ENCODE measurements around the gene LLCFC1. TPM values are rescaled to one million over a fixed set of nuclear protein-coding genes. Genes with fewer than 3 reads are reported as not detected.

The LLCFC1 gene
- total RNA-seq, 1 experiment from 2014 or later: not detected

GRCh38 chr7:142894985-142895593 lies 44.2 kb upstream of the LLCFC1 start:
- Histone ChIP-seq H3K27me3 (replicated peaks; ENCODE audit: insufficient read depth, low read depth, low read length, poor library complexity) (peaks cover 6% of the 10 kb centered on the region), H3K4me3 (ENCODE audit: low read depth, low read length, poor library complexity, severe bottlenecking) (no peak overlapping the region), H3K9me3 (ENCODE audit: low read depth, low read length, poor library complexity, severe bottlenecking) (no peaks in the 10 kb centered on the region), H3K36me3 (ENCODE audit: insufficient read depth, low read length, poor library complexity, severe bottlenecking) (no peaks in the 10 kb centered on the region), H3K4me1 (ENCODE audit: insufficient read depth, low read length, poor library complexity, severe bottlenecking) (no peaks in the 10 kb centered on the region), H3K27ac (ENCODE audit: low read depth, low read length, poor library complexity, severe bottlenecking) (no peak overlapping the region)
- no peak for TF ChIP-seq EZH2 (IDR thresholded peaks at IDR 0.05; ENCODE audit: borderline replicate concordance, low read depth, low read length, poor library complexity, severe bottlenecking)
- no peak for TF ChIP-seq CTCF (conservative IDR thresholded peaks at IDR 0.05; ENCODE audit: low read depth, low read length)
- no TSS peak for BruUV-seq (replicated peaks)
- intact Hi-C loops (cut with micrococcal nuclease; ENCODE audit: unreplicated experiment): no loop called here
- POLR2A ChIA-PET (ENCODE audit: low non-redundant PET): no interaction called here
- DNase-seq (ENCODE audit: low spot score): no peak
- CTCF ChIA-PET: no interaction called here

GRCh38 chr7:142896151-142896550 lies 43.1 kb upstream of the LLCFC1 start:
- Histone ChIP-seq H3K27ac (ENCODE audit: low read depth, low read length, poor library complexity, severe bottlenecking) (no peak overlapping the region), H3K9me3 (ENCODE audit: low read depth, low read length, poor library complexity, severe bottlenecking) (no peaks in the 10 kb centered on the region), H3K27me3 (replicated peaks; ENCODE audit: insufficient read depth, low read depth, low read length, poor library complexity) (peaks cover 6% of the 10 kb centered on the region), H3K4me1 (ENCODE audit: insufficient read depth, low read length, poor library complexity, severe bottlenecking) (no peaks in the 10 kb centered on the region), H3K4me3 (ENCODE audit: low read depth, low read length, poor library complexity, severe bottlenecking) (no peak overlapping the region), H3K36me3 (ENCODE audit: insufficient read depth, low read length, poor library complexity, severe bottlenecking) (no peaks in the 10 kb centered on the region)
- ChIA-PET POLR2A (ENCODE audit: low non-redundant PET) (no interaction called here), CTCF (no interaction called here)
- DNase-seq (ENCODE audit: low spot score): no peak
- intact Hi-C loops (cut with micrococcal nuclease; ENCODE audit: unreplicated experiment): no loop called here
- BruUV-seq (replicated peaks): no TSS peak
- TF ChIP-seq CTCF (conservative IDR thresholded peaks at IDR 0.05; ENCODE audit: low read depth, low read length): no peak
- no peak for TF ChIP-seq EZH2 (IDR thresholded peaks at IDR 0.05; ENCODE audit: borderline replicate concordance, low read depth, low read length, poor library complexity, severe bottlenecking)

- ChIA-PET CTCF (no interaction called here), POLR2A (ENCODE audit: low non-redundant PET) (no interaction called here)
- TF ChIP-seq EZH2 (IDR thresholded peaks at IDR 0.05; ENCODE audit: borderline replicate concordance, low read depth, low read length, poor library complexity, severe bottlenecking) (no peak), CTCF (conservative IDR thresholded peaks at IDR 0.05; ENCODE audit: low read depth, low read length) (no peak)
These were observed 42.4 kb upstream of the LLCFC1 start for GRCh38 chr7:142896741-142897379.

More at GRCh38 chr7:142896741-142897379, 42.4 kb upstream of the LLCFC1 start:
- intact Hi-C loops (cut with micrococcal nuclease; ENCODE audit: unreplicated experiment): no loop called here
- no peak overlapping the region for H3K4me3 ChIP-seq (ENCODE audit: low read depth, low read length, poor library complexity, severe bottlenecking)
- no peak for DNase-seq (ENCODE audit: low spot score)
- H3K36me3 ChIP-seq (ENCODE audit: insufficient read depth, low read length, poor library complexity, severe bottlenecking): no peaks in the 10 kb centered on the region
- BruUV-seq (replicated peaks): no TSS peak
- no peak overlapping the region for H3K27ac ChIP-seq (ENCODE audit: low read depth, low read length, poor library complexity, severe bottlenecking)
- H3K27me3 ChIP-seq (replicated peaks; ENCODE audit: insufficient read depth, low read depth, low read length, poor library complexity): peaks cover 6% of the 10 kb centered on the region
- H3K4me1 ChIP-seq (ENCODE audit: insufficient read depth, low read length, poor library complexity, severe bottlenecking): no peaks in the 10 kb centered on the region
- H3K9me3 ChIP-seq (ENCODE audit: low read depth, low read length, poor library complexity, severe bottlenecking): no peaks in the 10 kb centered on the region
